Cardiac fibroblast (primary cell): Measurements from ENCODE around the gene COPG2.
"Not testable (repeated sequence)": the region's sequence is repeated elsewhere in the genome, so short reads cannot be mapped to it uniquely, and the experiment has no call there.

Experiments used
- DNase-seq, 2 donors: peaks; one replicate each; pipeline versions ENCODE4 v3.0.0 to v3.0.0-alpha.2; 2010; ENCODE audit warnings: low read depth in 2 of 2
- H3K4me3 ChIP-seq, 2 donors: replicated peaks in 1 of 2; 1 replicate in 1 of 2; 2 replicates in 1 of 2; pipeline ENCODE4 v1.5.1; 2011; ENCODE audit warnings: low read depth in 2 of 2, low read length in 2 of 2, mild to moderate bottlenecking in 2 of 2, moderate library complexity in 1 of 2
- CTCF ChIP-seq: IDR thresholded peaks from one replicate; pipeline ENCODE4 v1.5.1; 2011; ENCODE audit warnings: low read depth, mild to moderate bottlenecking, low read length, inconsistent platforms

COPG2 gene

DNA sequence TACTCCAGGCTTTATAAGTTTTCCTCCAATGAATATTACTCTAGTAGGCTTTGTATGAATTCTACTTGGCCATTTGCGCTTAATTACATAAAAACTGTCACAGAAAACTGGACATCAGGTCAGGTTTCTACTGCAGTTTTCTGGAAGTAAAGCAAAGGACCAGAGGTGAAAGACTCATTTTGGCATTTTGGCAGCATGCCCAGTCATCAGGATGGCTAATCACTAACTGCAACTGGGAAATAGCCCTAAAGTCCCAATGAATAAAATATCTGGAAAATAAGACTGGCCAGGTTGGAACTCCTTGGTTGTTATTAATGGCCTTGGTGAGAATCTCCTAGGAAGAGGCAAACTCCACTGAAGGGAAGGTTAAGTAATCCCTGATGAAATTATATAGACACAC, 75.5 kb downstream of the COPG2 start:
- TF ChIP-seq CTCF, result no peak
- peak in 1 of 2 donors; percentile 1 for DNase-seq
- H3K4me3 ChIP-seq, result no peak overlapping the region

DNA sequence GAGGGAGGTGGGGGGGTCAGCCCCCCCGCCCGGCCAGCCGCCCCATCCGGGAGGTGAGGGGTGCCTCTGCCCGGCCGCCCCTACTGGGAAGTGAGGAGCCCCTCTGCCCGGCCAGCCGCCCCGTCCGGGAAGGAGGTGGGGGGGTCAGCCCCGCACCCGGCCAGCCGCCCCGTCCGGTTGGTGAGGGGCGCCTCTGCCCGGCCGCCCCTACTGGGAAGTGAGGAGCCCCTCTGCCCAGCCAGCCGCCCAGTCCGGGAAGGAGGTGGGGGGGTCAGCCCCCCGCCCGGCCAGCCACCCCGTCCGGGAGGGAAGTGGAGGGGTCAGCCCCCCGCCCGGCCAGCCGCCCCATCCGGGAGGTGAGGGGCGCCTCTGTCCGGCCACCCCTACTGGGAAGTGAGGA, 77.1 kb downstream of the COPG2 start:
- DNase-seq, H3K4me3 ChIP-seq: not testable (repeated sequence)

- DNase-seq, H3K4me3 ChIP-seq: not testable (repeated sequence)
Observed at GRCh38 chr7:130585932-130586331, 82.6 kb downstream of the COPG2 start.

GRCh38 chr7:130575110-130575509, 93.4 kb downstream of the COPG2 start:
- DNase-seq, H3K4me3 ChIP-seq: not testable (repeated sequence)

GRCh38 chr7:130570144-130570543, 98.4 kb downstream of the COPG2 start:
- H3K4me3 ChIP-seq, DNase-seq: not testable (repeated sequence)

- TF ChIP-seq CTCF, result no peak
- no peak for DNase-seq
- H3K4me3 ChIP-seq, result no peak overlapping the region
Observed at GRCh38 chr7:130566898-130567280, 101.7 kb downstream of the COPG2 start.

DNA sequence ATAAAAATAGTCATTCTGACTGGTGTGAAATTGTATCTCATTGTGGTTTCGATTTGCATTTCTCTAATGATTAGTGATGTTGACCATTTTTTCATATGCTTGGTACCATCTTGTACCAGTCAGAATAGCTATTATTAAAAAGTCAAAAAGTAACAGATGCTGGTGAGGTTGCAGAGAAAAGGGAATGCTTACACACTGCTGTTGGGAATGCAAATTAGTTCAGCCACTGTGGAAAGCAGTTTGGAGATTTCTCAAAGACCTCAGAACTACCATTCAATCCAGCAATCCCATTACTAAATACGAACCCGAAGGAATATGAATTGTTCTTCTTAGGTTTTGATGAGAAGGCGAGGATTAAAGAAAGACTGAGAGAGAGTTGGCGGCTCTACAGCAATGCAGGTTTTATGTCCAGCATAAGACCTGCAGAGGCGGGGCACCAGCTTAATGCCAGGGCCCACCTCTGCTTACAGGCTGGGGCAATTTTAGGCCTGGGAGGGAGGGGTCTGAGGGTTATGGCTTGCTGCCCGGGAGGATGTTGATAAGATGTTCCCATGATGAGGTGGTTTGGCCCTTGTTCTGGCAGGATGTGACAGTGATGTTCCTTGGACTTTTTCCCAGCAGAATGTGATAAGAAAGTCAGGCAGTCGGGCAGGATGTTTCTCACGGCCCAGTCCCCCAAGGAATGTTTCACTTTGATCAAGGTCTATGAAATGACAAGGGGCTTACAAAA, 102.2 kb downstream of the COPG2 start:
- H3K4me3 ChIP-seq, result no peak overlapping the region
- TF ChIP-seq CTCF, result no peak
- DNase-seq, result peak; percentile 64 to 98

DNA sequence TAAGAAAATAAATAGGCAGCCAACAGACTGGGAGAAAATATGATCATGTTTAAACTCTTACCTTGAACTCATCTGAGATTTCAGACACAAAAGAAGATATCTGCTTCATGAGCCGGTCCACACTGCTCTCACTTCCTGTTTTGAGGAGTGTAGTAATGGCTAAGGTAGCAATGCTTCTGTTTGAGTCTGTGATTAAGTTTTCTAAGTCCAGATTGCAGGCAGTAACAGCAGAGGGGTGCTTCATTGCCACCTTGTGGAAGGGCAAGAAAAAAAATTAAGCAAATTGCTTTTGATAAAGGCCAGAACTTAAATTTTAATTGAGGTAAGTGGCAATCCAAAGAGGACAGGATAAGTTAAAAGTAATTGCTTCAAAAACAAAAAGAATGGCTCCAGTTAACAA, 107.6 kb downstream of the COPG2 start:
- peak; percentile 40 for TF ChIP-seq CTCF
- no peak overlapping the region for H3K4me3 ChIP-seq
- DNase-seq, result peak; percentile 56 to 59

DNA sequence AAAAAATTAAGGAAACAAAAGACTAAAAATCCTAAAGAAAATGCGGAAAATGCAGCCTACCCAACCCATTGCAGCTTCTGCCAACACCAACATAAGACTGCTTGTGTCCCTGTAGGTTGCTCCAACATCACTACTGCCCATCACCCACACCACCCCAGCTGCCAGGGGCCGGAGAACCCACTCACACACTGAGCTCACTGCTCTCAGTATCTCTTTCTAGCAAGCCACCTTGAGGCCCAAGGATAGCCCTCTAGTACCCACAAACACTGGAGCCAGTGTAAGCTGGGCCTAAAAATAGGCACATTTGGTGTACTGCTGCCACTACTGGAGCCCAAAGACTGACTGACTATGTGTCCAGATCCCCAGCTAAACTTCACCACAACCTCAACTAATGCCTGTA, 109.4 kb downstream of the COPG2 start:
- DNase-seq, result no peak
- no peak overlapping the region for H3K4me3 ChIP-seq
- no peak for TF ChIP-seq CTCF
